SK-N-SH treated with all-trans-retinoic acid at 6 μM for 48 hours (cell line): Measurements from ENCODE around the gene NRDE2.

ENCODE experiments used
- ATAC-seq: fragments of 200-7000 bp; cut with Tn5 transposase; 3 replicates; pipeline ENCODE4 v1.9.1; 2020; ENCODE audit warnings: mild to moderate bottlenecking, moderate library complexity
- ARNTL ChIP-seq: fragments of 450-650 bp; formaldehyde crosslinking; IDR thresholded peaks from 2 replicates; pipeline ENCODE4 v1.5.0; 2020; ENCODE audit warnings: low read depth, mild to moderate bottlenecking, moderate library complexity, borderline replicate concordance
- BACH2 ChIP-seq: fragments of 250-450 bp; sonication (Bioruptor Pico); IDR thresholded peaks from 2 replicates; pipeline ENCODE4 v1.9.0; 2021; ENCODE audit warnings: mild to moderate bottlenecking, borderline replicate concordance
- CSDC2 ChIP-seq: fragments of 250-450 bp; sonication (Bioruptor Pico); IDR thresholded peaks from 2 replicates; pipeline ENCODE4 v1.5.0; 2020; ENCODE audit warnings: mild to moderate bottlenecking, moderate library complexity
- CSRNP3 ChIP-seq: fragments of 250-450 bp; sonication (Bioruptor Pico); IDR thresholded peaks from 2 replicates; pipeline ENCODE4 v1.5.1; 2021; ENCODE audit warnings: mild to moderate bottlenecking, moderate library complexity
- GLIS3 ChIP-seq: fragments of 250-450 bp; sonication (Bioruptor Pico); IDR thresholded peaks from 2 replicates; pipeline ENCODE4 v1.5.0; 2020; ENCODE audit warnings: mild to moderate bottlenecking, moderate library complexity
- ISL1 ChIP-seq: fragments of 250-450 bp; sonication (Bioruptor Pico); IDR thresholded peaks from 2 replicates; pipeline ENCODE4 v2.1.2; 2022; ENCODE audit warnings: mild to moderate bottlenecking, moderate library complexity
- RARB ChIP-seq: fragments of 250-450 bp; sonication (Bioruptor Pico); IDR thresholded peaks from 2 replicates; pipeline ENCODE4 v1.8.0; 2021; ENCODE audit warnings: mild to moderate bottlenecking, moderate library complexity
- TCF4 ChIP-seq: fragments of 250-450 bp; sonication (Bioruptor Pico); IDR thresholded peaks from 2 replicates; pipeline ENCODE4 v1.8.0; 2021; ENCODE audit warnings: mild to moderate bottlenecking, moderate library complexity, borderline replicate concordance
- ZC3H10 ChIP-seq: fragments of 250-450 bp; sonication (Bioruptor Pico); IDR thresholded peaks from 2 replicates; pipeline ENCODE4 v1.5.1; 2021; ENCODE audit warnings: mild to moderate bottlenecking, moderate library complexity
- ZFP3 ChIP-seq: fragments of 250-450 bp; sonication (Bioruptor Pico); IDR thresholded peaks from 2 replicates; pipeline ENCODE4 v1.5.0; 2020; ENCODE audit warnings: mild to moderate bottlenecking, moderate library complexity
- ZFP30 ChIP-seq: fragments of 450-650 bp; formaldehyde crosslinking; IDR thresholded peaks from 2 replicates; pipeline ENCODE4 v1.5.0; 2022; ENCODE audit warnings: mild to moderate bottlenecking, moderate library complexity
- ZNF565 ChIP-seq: fragments of 450-650 bp; formaldehyde crosslinking; conservative IDR thresholded peaks from 2 replicates; pipeline ENCODE4 v1.5.0; 2020; ENCODE audit warnings: low read depth, mild to moderate bottlenecking, moderate library complexity
- ZNF8 ChIP-seq: fragments of 450-650 bp; formaldehyde crosslinking; IDR thresholded peaks from 2 replicates; pipeline ENCODE4 v1.5.0; 2020; ENCODE audit warnings: mild to moderate bottlenecking, moderate library complexity
- TF ChIP-seq, protein P1 (sequence below): fragments of 250-450 bp; sonication (Bioruptor Pico); IDR thresholded peaks from 2 replicates; pipeline ENCODE4 v1.5.1; 2020; ENCODE audit warnings: low read depth, mild to moderate bottlenecking, moderate library complexity
- TF ChIP-seq, protein P2 (sequence below): fragments of 250-450 bp; sonication (Bioruptor Pico); IDR thresholded peaks from 2 replicates; pipeline ENCODE4 v1.8.0; 2020; ENCODE audit warnings: mild to moderate bottlenecking, moderate library complexity, borderline replicate concordance

The NRDE2 gene

DNA sequence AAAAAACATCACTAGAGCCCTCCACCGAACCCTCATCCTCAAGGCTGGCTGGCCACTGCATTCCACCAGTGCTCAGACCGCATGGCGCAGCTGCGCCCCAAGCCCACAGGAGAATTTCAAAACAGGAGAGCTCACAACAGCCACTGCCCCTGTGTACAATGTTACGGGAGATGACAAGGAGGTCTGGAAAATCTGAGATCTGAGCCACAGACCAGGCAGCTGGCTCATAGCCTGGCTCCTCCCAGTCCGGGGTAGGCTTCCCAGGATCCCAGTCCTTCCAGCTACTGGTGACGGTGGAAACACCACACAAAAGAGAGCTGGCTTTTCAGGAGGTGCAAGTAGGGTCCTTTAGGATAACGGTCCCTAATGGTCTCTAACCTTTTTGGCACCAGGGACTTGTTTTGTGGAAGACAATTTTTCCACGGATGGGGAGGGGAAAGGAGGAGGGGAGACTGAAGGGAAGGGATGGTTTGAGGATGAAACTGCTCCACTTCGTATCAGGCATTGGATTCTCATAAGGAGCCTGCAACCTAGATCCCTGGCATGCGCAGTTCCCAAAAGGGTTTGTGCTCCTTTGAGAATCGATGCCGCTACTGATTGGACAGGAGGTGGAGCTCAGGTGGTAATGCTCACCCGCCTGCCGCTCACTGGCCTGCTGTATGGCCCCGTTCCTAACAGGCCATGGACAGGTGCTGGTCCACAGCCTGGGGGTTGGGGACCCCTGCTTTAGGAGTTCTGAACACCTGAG lies 23.0 kb upstream of the NRDE2 start (continued):
- TF ChIP-seq, protein P1, sequence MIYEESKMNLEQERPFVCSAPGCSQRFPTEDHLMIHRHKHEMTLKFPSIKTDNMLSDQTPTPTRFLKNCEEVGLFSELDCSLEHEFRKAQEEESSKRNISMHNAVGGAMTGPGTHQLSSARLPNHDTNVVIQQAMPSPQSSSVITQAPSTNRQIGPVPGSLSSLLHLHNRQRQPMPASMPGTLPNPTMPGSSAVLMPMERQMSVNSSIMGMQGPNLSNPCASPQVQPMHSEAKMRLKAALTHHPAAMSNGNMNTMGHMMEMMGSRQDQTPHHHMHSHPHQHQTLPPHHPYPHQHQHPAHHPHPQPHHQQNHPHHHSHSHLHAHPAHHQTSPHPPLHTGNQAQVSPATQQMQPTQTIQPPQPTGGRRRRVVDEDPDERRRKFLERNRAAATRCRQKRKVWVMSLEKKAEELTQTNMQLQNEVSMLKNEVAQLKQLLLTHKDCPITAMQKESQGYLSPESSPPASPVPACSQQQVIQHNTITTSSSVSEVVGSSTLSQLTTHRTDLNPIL (CRISPR knock-in tag) = no peak
- TF ChIP-seq ZFP30 (CRISPR knock-in tag) = no peak
- TF ChIP-seq, protein P2, sequence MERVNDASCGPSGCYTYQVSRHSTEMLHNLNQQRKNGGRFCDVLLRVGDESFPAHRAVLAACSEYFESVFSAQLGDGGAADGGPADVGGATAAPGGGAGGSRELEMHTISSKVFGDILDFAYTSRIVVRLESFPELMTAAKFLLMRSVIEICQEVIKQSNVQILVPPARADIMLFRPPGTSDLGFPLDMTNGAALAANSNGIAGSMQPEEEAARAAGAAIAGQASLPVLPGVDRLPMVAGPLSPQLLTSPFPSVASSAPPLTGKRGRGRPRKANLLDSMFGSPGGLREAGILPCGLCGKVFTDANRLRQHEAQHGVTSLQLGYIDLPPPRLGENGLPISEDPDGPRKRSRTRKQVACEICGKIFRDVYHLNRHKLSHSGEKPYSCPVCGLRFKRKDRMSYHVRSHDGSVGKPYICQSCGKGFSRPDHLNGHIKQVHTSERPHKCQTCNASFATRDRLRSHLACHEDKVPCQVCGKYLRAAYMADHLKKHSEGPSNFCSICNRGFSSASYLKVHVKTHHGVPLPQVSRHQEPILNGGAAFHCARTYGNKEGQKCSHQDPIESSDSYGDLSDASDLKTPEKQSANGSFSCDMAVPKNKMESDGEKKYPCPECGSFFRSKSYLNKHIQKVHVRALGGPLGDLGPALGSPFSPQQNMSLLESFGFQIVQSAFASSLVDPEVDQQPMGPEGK (CRISPR knock-in tag) = no peak
- no peak for TF ChIP-seq CSDC2 (CRISPR knock-in tag)
- no peak for TF ChIP-seq BACH2 (CRISPR knock-in tag)
- TF ChIP-seq ZNF8 (CRISPR knock-in tag) = no peak
- TF ChIP-seq TCF4 (CRISPR knock-in tag) = no peak
- TF ChIP-seq ZC3H10 (CRISPR knock-in tag) = no peak
- no peak for TF ChIP-seq ZNF565 (CRISPR knock-in tag)
- no peak for TF ChIP-seq GLIS3
- TF ChIP-seq, all 23 proteins: peak for 0

DNA sequence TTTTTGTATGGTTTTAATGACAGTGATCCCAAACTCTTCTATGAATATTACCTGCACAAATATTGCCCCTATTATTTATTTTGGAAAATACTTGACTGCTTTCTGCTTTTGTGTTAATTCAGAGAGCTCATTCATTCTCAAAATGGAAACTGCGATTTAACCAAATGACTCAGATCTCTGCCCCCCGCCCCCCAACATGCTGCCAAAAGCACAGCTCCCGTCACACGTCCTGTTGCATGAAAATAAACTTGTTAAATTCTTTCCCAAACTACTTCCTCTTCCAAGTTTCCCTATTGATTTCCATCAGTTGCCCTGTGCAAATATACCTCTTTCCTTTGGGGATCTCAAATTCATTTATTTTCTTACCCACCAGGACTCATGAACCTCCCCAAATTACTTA lies 18.0 kb upstream of the NRDE2 start:
- TF ChIP-seq, protein P2 (CRISPR knock-in tag) = no peak
- TF ChIP-seq TCF4 (CRISPR knock-in tag) (no peak), ZNF8 (CRISPR knock-in tag) (no peak), ISL1 (CRISPR knock-in tag) (no peak), ZFP3 (CRISPR knock-in tag) (no peak), ZC3H10 (CRISPR knock-in tag) (no peak)
- TF ChIP-seq, protein P1 (CRISPR knock-in tag) = no peak
- no peak for ATAC-seq

DNA sequence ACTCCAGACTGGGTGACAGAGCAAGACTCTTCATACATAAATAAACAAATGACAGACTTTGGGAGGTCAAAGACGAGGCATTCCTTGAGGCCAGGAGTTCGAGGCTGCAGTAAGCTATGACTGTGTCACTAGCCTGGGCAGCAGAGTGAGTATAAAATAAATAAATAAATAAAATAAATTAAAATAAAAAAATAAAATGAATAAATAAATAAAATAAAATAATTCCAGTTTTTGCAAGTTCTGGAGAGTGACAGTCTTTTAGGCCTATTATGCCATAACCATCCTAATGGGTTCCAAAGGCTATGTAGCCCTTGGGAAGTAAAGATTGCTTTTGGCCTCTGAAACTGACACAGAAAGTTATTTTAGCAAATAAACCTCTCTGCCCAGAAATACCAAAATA lies 16.5 kb upstream of the NRDE2 start:
- no peak for ATAC-seq
- TF ChIP-seq TCF4 (CRISPR knock-in tag) = no peak
- TF ChIP-seq, all 23 proteins: peak for 0

- TF ChIP-seq, protein P1 (CRISPR knock-in tag) = no peak
- no peak for TF ChIP-seq ARNTL (CRISPR knock-in tag)
Observed at GRCh38 chr14:90345239-90345557, 13.5 kb upstream of the NRDE2 start.

GRCh38 chr14:90344331-90345238 lies 12.8 kb upstream of the NRDE2 start:
- TF ChIP-seq RARB (CRISPR knock-in tag) = no peak
- no peak for TF ChIP-seq CSDC2 (CRISPR knock-in tag)
- TF ChIP-seq CSRNP3 = no peak
- TF ChIP-seq GLIS3 = no peak
- ATAC-seq = 0 out of 3 replicates have a peak, but pooled peaks have one; percentile 45

More at GRCh38 chr14:90345239-90345557, 13.5 kb upstream of the NRDE2 start:
- no peak for ATAC-seq
